LNCAP (cell line): ENCODE data around the gene OR2C3.
A peak's percentile ranks its signal among the peaks of the same experiment; 100 is the strongest.

Experiments used
- TF ChIP-seq, protein P1 (sequence below): fragments of 450-650 bp; IDR thresholded peaks from 2 replicates; pipeline ENCODE4 v1.5.1; 2017; ENCODE audit warnings: mild to moderate bottlenecking

OR2C3 gene

GRCh38 chr1:247506831-247507230 is 29.4 kb downstream of the OR2C3 start:
- TF ChIP-seq, protein P1, sequence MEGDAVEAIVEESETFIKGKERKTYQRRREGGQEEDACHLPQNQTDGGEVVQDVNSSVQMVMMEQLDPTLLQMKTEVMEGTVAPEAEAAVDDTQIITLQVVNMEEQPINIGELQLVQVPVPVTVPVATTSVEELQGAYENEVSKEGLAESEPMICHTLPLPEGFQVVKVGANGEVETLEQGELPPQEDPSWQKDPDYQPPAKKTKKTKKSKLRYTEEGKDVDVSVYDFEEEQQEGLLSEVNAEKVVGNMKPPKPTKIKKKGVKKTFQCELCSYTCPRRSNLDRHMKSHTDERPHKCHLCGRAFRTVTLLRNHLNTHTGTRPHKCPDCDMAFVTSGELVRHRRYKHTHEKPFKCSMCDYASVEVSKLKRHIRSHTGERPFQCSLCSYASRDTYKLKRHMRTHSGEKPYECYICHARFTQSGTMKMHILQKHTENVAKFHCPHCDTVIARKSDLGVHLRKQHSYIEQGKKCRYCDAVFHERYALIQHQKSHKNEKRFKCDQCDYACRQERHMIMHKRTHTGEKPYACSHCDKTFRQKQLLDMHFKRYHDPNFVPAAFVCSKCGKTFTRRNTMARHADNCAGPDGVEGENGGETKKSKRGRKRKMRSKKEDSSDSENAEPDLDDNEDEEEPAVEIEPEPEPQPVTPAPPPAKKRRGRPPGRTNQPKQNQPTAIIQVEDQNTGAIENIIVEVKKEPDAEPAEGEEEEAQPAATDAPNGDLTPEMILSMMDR: no peak

GRCh38 chr1:247500865-247501264 is 35.4 kb downstream of the OR2C3 start:
- TF ChIP-seq, protein P1: no peak

GRCh38 chr1:247496581-247497285 is 39.5 kb downstream of the OR2C3 start:
- TF ChIP-seq, protein P1: no peak

DNA sequence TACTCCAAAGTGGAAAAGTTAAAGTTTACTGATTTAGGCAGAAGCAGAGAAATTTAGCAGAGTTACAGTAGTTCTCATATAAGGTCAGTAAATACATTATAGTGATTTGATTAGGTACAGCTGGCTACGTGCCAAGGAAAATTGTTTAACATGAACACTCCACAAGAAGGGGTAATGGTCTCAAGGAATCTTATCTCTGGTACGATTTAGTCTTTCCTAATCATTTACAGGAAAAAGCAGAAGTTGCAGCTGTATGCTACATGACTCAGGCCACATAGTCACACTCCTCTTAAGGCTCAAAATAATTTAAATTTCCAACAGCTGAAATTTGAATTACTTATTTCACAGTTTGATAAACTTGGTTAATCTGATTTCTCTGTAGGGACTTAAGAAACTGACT is 41.5 kb downstream of the OR2C3 start:
- TF ChIP-seq, protein P1: no peak

DNA sequence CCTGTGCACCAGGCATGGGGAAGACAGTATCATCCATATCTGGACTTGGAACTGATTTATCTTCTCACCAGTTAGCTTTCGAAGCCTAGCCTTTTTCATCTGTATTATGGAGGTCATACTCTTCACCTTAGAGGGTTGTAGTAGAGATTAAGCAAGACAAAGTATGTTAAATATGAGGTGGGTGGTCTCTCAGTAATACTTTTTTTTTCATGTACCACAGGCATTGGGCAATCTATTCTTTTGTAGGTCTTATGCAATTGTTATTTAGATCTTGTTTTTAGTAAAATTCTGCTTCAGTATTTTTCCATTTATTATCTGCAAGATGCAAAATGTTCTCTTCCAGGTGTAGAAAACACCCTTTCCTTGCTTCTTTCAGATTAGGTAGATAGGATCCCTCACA is 43.1 kb downstream of the OR2C3 start:
- TF ChIP-seq, protein P1: no peak

GRCh38 chr1:247491328-247491727 is 44.9 kb downstream of the OR2C3 start:
- TF ChIP-seq, protein P1: no peak

DNA sequence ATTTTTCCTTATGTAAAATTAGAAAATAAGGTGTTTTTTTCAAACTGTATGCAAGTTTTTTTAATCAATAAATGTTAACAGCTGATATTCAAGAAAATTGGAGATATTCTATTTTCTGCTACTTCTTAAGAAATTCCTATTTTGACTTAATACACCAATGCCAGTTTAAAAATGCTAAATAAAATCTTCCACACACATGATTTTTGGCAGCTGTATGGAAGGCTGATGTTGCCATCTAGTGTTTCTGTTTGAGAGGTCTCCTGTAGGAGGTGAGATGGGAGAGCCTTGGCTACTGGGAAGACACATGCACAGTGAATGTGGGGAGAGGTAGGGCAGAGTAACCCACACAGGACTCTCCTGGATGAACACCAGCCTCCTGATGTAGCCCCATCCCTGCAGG is 49.2 kb downstream of the OR2C3 start:
- TF ChIP-seq, protein P1: peak; percentile 83

GRCh38 chr1:247482747-247483146 is 53.5 kb downstream of the OR2C3 start:
- TF ChIP-seq, protein P1: no peak
